ENCODE results near the gene GRID1. TPM values are rescaled to one million over a fixed set of nuclear protein-coding genes. Genes with fewer than 3 reads are reported as not detected.

Gene GRID1
- total RNA-seq, 1 experiment from 2014 or later: 5.6 TPM

GRCh38 chr10:86363833-86364490 lies 2.6 kb downstream of the GRID1 start:
- intact Hi-C loops (cut with micrococcal nuclease): no loop called here
- H3K4me2 ChIP-seq (ENCODE audit: low read length): no peak overlapping the region
- CTCF ChIA-PET: no interaction called here
- DNase-seq (ENCODE audit: low read depth, low spot score): no peak
- RAD21 ChIA-PET (ENCODE audit: low non-redundant PET in 1 of 2, low total read pairs in 2 of 2, uncharacterized antibody in 2 of 2, unreplicated experiment in 2 of 2): no interaction called here
- POLR2A ChIA-PET: no interaction called here
- H3K9ac ChIP-seq (ENCODE audit: low read length): no peak overlapping the region
- no peak for ATAC-seq
- no peaks in the 10 kb centered on the region for H3K9me3 ChIP-seq (ENCODE audit: control insufficient read depth in 1 of 2, insufficient read depth in 1 of 2, low read depth in 1 of 2, low read length in 2 of 2)
- no peak overlapping the region for H3K4me3 ChIP-seq (replicated peaks in 1 of 2; ENCODE audit: low read depth in 1 of 2, low read length in 2 of 2)
- H3K79me2 ChIP-seq (ENCODE audit: insufficient read depth, low read length): no peaks in the 10 kb centered on the region
- no peaks in the 10 kb centered on the region for H3K36me3 ChIP-seq (ENCODE audit: control insufficient read depth in 1 of 2, insufficient read depth in 2 of 2, low read length in 2 of 2)
- H4K20me1 ChIP-seq (ENCODE audit: insufficient read depth): no peaks in the 10 kb centered on the region
- no peak overlapping the region for H3K27ac ChIP-seq (ENCODE audit: low read depth, low read length)
- TF ChIP-seq ZBTB33 (IDR thresholded peaks at IDR 0.05; ENCODE audit: extremely low read depth, insufficient replicate concordance, low read length): no peak
- TF ChIP-seq RAD21 (IDR thresholded peaks at IDR 0.05; ENCODE audit: low read depth): no peak
- TF ChIP-seq TCF7L2 (IDR thresholded peaks at IDR 0.05; ENCODE audit: borderline replicate concordance, extremely low read depth, insufficient read depth, insufficient read length): no peak
- no peak for TF ChIP-seq SRF (IDR thresholded peaks at IDR 0.05; ENCODE audit: low read depth)
- TF ChIP-seq JUND (IDR thresholded peaks at IDR 0.05): no peak
- TF ChIP-seq REST (IDR thresholded peaks at IDR 0.05; ENCODE audit: low read depth): no peak
- H2AFZ ChIP-seq (ENCODE audit: low read depth, low read length, poor library complexity, severe bottlenecking): no peak overlapping the region
- H3K9me2 ChIP-seq (ENCODE audit: insufficient read depth): no peaks in the 10 kb centered on the region
- peaks cover 9 to 14% of the 10 kb centered on the region in 2 experiments; a peak in 3 of 4 replicates for H3K4me1 ChIP-seq (ENCODE audit: control insufficient read depth in 1 of 2, insufficient read depth in 2 of 2, low read length in 2 of 2)
- no peaks in the 10 kb centered on the region for H3K27me3 ChIP-seq (ENCODE audit: insufficient read depth, low read length)
- no TSS peak for BruUV-seq (replicated peaks)

Data from HCT116 (cell line).